Measurements from ENCODE around the gene COBL.

The COBL gene

DNA sequence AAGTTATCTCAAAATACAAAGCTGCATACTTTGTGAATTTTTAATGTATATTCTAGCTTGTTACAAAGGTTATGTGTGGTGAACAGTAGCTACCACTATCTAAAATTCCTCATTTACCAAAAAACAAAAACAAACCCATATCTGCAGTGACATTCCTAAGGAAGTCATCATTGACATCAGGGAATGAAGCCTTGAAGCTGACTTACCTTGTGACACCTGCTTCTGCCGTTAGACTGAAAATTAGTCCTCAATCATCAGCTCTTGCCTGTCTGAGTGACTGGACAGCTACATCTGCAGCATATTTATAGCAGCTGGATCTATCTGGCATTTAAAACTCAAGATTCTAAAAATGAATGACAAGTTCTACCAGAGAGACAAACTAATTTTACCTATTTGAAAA lies 43.2 kb downstream of the COBL start:
- no peak overlapping the region for H3K4me3 ChIP-seq (replicated peaks; ENCODE audit: low read depth, low read length)
- TF ChIP-seq, protein P1, sequence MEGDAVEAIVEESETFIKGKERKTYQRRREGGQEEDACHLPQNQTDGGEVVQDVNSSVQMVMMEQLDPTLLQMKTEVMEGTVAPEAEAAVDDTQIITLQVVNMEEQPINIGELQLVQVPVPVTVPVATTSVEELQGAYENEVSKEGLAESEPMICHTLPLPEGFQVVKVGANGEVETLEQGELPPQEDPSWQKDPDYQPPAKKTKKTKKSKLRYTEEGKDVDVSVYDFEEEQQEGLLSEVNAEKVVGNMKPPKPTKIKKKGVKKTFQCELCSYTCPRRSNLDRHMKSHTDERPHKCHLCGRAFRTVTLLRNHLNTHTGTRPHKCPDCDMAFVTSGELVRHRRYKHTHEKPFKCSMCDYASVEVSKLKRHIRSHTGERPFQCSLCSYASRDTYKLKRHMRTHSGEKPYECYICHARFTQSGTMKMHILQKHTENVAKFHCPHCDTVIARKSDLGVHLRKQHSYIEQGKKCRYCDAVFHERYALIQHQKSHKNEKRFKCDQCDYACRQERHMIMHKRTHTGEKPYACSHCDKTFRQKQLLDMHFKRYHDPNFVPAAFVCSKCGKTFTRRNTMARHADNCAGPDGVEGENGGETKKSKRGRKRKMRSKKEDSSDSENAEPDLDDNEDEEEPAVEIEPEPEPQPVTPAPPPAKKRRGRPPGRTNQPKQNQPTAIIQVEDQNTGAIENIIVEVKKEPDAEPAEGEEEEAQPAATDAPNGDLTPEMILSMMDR (IDR thresholded peaks at IDR 0.05; ENCODE audit: low read length, missing control alignments), result no peak
- no peak for DNase-seq (ENCODE audit: low read depth)

DNA sequence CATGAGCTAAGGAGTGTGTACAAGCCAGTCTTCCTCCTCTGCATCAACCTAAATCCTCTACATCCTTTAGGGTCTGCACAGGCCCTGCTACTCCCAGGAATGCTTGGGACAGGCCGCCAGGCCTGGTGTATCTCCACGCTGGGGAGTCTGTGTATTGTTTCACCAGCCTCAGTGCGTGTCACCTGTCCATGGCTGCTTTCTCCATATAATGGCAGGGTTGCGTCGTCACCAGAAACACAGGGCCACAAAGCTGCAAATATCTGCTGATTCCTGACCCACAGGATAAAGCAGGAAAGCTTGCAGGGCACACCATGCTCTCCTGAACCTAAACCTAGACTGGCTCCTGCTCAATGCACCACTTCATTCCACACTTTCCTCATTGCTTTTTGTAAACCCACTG lies 45.6 kb downstream of the COBL start:
- no peak overlapping the region for H3K4me3 ChIP-seq (replicated peaks; ENCODE audit: low read depth, low read length)
- no peak for DNase-seq (ENCODE audit: low read depth)
- TF ChIP-seq, protein P1 (IDR thresholded peaks at IDR 0.05; ENCODE audit: low read length, missing control alignments), result no peak

DNA sequence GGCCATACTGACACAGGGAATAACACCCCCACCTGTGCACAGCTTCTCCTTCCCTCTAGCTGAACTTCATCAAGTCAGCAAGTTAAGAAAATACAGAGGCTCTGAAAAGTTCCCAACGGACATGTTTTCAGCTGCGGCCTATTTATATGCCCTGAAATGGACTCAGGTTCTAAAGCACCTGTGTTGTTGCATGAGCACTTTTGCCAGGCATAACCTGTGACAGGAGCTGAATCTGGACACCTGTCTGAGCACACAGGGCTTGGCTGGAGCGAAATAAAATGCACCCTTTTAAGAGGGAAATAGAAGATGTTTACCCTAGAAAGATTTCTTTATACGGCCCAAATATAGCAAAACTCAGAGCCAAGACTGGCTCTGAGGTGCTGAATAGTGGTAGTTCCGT lies 46.7 kb downstream of the COBL start:
- DNase-seq (ENCODE audit: low read depth), result no peak
- no peak overlapping the region for H3K4me3 ChIP-seq (replicated peaks; ENCODE audit: low read depth, low read length)
- TF ChIP-seq, protein P1 (IDR thresholded peaks at IDR 0.05; ENCODE audit: low read length, missing control alignments), result no peak

DNA sequence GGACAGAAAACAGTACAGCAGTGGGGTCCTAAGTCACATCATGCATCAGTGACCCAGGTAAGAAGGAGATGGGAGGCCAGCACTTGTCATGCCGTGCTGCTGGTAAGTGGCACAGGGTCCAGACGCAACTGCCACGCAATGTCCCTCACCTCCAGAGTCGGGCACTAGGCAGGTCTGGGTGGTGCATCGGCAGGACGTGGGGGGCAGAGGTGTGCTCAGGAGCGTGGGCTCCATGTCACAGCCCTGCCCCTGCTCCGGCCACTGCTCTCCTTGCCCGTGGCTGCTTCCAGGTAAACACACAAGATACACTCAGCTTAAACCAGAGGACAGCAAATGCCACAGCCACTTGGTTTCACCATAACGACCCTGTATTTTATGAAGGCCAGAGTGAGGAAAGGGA lies 47.3 kb downstream of the COBL start:
- TF ChIP-seq, protein P1 (IDR thresholded peaks at IDR 0.05; ENCODE audit: low read length, missing control alignments), result no peak
- no peak for DNase-seq (ENCODE audit: low read depth)
- H3K4me3 ChIP-seq (replicated peaks; ENCODE audit: low read depth, low read length), result no peak overlapping the region

DNA sequence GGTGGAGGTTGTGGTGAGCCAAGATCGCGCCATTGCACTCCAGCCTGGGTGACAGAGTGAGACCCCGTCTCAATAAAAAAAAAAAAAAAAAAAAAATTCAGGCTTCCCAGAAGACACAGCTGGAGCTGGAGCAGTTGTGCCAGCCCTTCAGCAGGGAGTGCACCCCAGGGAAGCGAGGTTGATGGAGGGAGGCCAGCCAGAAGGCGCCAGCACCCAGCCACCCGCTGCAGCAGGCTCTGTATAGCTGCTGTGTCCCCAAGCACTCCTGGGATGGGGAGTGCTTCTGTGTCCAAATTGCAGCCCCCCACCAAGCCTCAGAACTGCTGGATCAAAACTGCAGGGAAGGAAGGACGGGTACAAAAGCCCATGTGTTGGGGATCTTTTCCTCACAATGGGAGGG lies 47.8 kb downstream of the COBL start:
- DNase-seq (ENCODE audit: low read depth), result no peak
- no peak overlapping the region for H3K4me3 ChIP-seq (replicated peaks; ENCODE audit: low read depth, low read length)
- TF ChIP-seq, protein P1 (IDR thresholded peaks at IDR 0.05; ENCODE audit: low read length, missing control alignments), result no peak

DNA sequence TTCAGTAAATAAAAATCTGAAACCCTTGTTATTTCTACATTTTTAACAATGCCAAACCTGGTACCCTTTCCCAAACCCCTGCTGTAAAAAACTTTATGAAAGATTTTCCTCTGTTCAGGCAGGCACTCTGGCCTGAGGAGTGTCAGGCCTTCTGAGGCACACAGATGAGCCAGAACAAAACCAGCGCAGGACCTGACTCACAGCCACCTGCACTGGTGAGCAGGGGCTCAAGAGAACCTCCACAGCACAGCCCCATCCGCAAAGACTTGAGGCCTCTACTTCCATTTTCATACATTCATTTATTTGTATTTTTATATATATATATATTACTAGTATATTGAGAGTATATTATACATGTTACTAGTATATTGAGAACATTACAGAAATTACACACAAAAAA lies 49.4 kb downstream of the COBL start:
- TF ChIP-seq, protein P1 (IDR thresholded peaks at IDR 0.05; ENCODE audit: low read length, missing control alignments), result no peak
- no peak for DNase-seq (ENCODE audit: low read depth)
- H3K4me3 ChIP-seq (replicated peaks; ENCODE audit: low read depth, low read length), result no peak overlapping the region

DNA sequence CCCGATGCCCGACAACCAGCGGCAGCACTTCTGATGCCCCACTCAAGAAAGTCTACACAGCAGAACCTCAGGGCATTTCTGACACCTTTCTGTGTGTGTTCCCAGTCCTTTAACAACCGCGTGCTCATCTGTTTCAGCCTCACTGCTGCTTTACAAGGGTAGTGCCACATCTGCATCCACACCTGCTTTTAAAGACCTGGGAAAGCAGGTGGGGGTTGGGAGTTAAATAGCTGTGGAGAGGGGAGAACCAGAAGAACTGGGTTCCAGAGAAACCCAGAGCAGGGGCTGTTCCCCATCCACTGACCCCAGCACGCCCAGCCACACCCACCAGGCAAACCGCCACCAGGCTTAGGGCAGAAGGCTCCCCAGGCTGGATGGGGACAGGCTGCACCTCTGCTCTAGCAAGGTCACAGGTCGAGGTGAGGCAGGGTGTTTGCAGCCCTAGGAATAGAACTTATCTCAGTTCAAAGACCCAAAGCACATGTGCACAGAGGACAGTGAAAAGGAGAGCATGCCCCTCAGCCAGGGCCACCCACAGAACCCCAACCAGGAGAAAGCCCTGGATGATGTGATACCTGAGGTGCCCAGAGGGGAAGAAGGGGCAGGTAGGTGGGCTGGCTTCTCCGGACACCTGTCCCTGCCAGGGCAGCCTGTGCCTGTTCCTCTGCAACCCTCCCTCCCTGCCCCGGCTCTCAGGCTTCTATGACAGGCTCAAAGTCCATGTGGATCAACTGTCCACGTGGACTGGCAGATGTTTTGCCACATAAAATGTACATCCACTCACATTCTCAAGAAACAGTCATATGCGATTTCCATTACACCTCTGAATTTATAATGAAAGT lies 51.3 kb downstream of the COBL start:
- TF ChIP-seq, protein P1 (IDR thresholded peaks at IDR 0.05; ENCODE audit: low read length, missing control alignments), result no peak
- no peak overlapping the region for H3K4me3 ChIP-seq (replicated peaks; ENCODE audit: low read depth, low read length)
- no peak for DNase-seq (ENCODE audit: low read depth)

Data from fibroblast of pulmonary artery (primary cell).